ENCODE data around the gene EPN3. TPM values are rescaled to one million over a fixed set of nuclear protein-coding genes. Genes with fewer than 3 reads are reported as not detected.

Gene EPN3
- total RNA-seq, 2 experiments from 2014 or later = not detected

GRCh38 chr17:50537721-50538548, 5.4 kb downstream of the EPN3 start:
- Mint-ChIP-seq H3K4me1 (ENCODE audit: low read depth) (peaks cover 15% of the 10 kb centered on the region), H3K27ac (no peak overlapping the region), H3K9me3 (no peaks in the 10 kb centered on the region), H3K36me3 (ENCODE audit: low read depth) (no peaks in the 10 kb centered on the region), H3K27me3 (peaks cover 34% of the 10 kb centered on the region), H3K4me3 (no peak overlapping the region)
- no peak for DNase-seq
- H3K4me3 ChIP-seq (ENCODE audit: low read length) = no peak overlapping the region
- H3K4me1 ChIP-seq (ENCODE audit: insufficient read depth, low read length) = peaks cover 30% of the 10 kb centered on the region
- ATAC-seq (ENCODE audit: poor library complexity) = no peak
- CTCF ChIA-PET = no interaction called here
- POLR2A ChIA-PET = no interaction called here
- no peaks in the 10 kb centered on the region for H3K36me3 ChIP-seq (ENCODE audit: insufficient read depth, low read length)
- H3K27me3 ChIP-seq (ENCODE audit: control insufficient read depth in 1 of 2, insufficient read depth in 2 of 2, low read length in 2 of 2) = peaks cover 9 to 15% of the 10 kb centered on the region in 2 experiments
- no peak overlapping the region for H3K27ac ChIP-seq (ENCODE audit: low read depth in 1 of 2, low read length in 2 of 2)
- no peaks in the 10 kb centered on the region for H3K9me3 ChIP-seq (ENCODE audit: control insufficient read depth in 1 of 2, insufficient read depth in 1 of 2, low read length in 2 of 2)
- intact Hi-C loops (cut with DNase I, micrococcal nuclease) = no loop called here
- TF ChIP-seq, protein P1, sequence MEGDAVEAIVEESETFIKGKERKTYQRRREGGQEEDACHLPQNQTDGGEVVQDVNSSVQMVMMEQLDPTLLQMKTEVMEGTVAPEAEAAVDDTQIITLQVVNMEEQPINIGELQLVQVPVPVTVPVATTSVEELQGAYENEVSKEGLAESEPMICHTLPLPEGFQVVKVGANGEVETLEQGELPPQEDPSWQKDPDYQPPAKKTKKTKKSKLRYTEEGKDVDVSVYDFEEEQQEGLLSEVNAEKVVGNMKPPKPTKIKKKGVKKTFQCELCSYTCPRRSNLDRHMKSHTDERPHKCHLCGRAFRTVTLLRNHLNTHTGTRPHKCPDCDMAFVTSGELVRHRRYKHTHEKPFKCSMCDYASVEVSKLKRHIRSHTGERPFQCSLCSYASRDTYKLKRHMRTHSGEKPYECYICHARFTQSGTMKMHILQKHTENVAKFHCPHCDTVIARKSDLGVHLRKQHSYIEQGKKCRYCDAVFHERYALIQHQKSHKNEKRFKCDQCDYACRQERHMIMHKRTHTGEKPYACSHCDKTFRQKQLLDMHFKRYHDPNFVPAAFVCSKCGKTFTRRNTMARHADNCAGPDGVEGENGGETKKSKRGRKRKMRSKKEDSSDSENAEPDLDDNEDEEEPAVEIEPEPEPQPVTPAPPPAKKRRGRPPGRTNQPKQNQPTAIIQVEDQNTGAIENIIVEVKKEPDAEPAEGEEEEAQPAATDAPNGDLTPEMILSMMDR (IDR thresholded peaks at IDR 0.05) = no peak

GRCh38 chr17:50538549-50539410, 6.2 kb downstream of the EPN3 start:
- no peak for DNase-seq
- Histone ChIP-seq H3K4me3 (ENCODE audit: low read length) (no peak overlapping the region), H3K4me1 (ENCODE audit: insufficient read depth, low read length) (peaks cover 21% of the 10 kb centered on the region), H3K27me3 (ENCODE audit: control insufficient read depth in 1 of 2, insufficient read depth in 2 of 2, low read length in 2 of 2) (peaks cover under 1 to 8% of the 10 kb centered on the region in 2 experiments), H3K27ac (ENCODE audit: low read depth in 1 of 2, low read length in 2 of 2) (no peak overlapping the region), H3K9me3 (ENCODE audit: control insufficient read depth in 1 of 2, insufficient read depth in 1 of 2, low read length in 2 of 2) (no peaks in the 10 kb centered on the region), H3K36me3 (ENCODE audit: insufficient read depth, low read length) (no peaks in the 10 kb centered on the region)
- ChIA-PET CTCF (no interaction called here), POLR2A (interaction anchor here (1.0 kb wide), 1 partner anchor 328 kb away, joined by 4 read pairs; no protein-coding TSS in a partner anchor)
- Mint-ChIP-seq H3K4me1 (ENCODE audit: low read depth) (peaks cover 9% of the 10 kb centered on the region), H3K4me3 (peak overlapping the region; percentile 10), H3K27me3 (peaks cover 25% of the 10 kb centered on the region), H3K27ac (no peak overlapping the region), H3K9me3 (no peaks in the 10 kb centered on the region), H3K36me3 (ENCODE audit: low read depth) (no peaks in the 10 kb centered on the region)
- ATAC-seq (ENCODE audit: poor library complexity) = no peak
- intact Hi-C loops (cut with DNase I, micrococcal nuclease) = no loop called here
- TF ChIP-seq, protein P1 (IDR thresholded peaks at IDR 0.05) = no peak

- H3K9me3 ChIP-seq (ENCODE audit: control insufficient read depth in 1 of 2, insufficient read depth in 1 of 2, low read length in 2 of 2) = no peaks in the 10 kb centered on the region
- Mint-ChIP-seq H3K36me3 (ENCODE audit: low read depth) (no peaks in the 10 kb centered on the region), H3K4me1 (ENCODE audit: low read depth) (peaks cover 17% of the 10 kb centered on the region), H3K27ac (no peak overlapping the region), H3K27me3 (peaks cover 21% of the 10 kb centered on the region), H3K9me3 (no peaks in the 10 kb centered on the region), H3K4me3 (peak overlapping the region; percentile 51)
- no peak overlapping the region for H3K4me3 ChIP-seq (ENCODE audit: low read length)
- ChIA-PET POLR2A (interaction anchor here (1.0 kb wide), 1 partner anchor 327 kb away, joined by 4 read pairs; no protein-coding TSS in a partner anchor), CTCF (no interaction called here)
- ATAC-seq (ENCODE audit: poor library complexity) (no peak), DNase-seq (no peak)
- intact Hi-C loops (cut with DNase I, micrococcal nuclease) = loop anchor here in 1 of 2 experiments (10.0 kb wide), 1 partner anchor 55 kb away; no protein-coding TSS in a partner anchor
- no peak overlapping the region for H3K27ac ChIP-seq (ENCODE audit: low read depth in 1 of 2, low read length in 2 of 2)
- H3K4me1 ChIP-seq (ENCODE audit: insufficient read depth, low read length) = peaks cover 19% of the 10 kb centered on the region
- no peaks in the 10 kb centered on the region for H3K36me3 ChIP-seq (ENCODE audit: insufficient read depth, low read length)
- TF ChIP-seq, protein P1 (IDR thresholded peaks at IDR 0.05) = no peak
- H3K27me3 ChIP-seq (ENCODE audit: control insufficient read depth in 1 of 2, insufficient read depth in 2 of 2, low read length in 2 of 2) = no peaks in the 10 kb centered on the region
Measured at GRCh38 chr17:50539762-50540559, 7.4 kb downstream of the EPN3 start.

All from CD4-positive, alpha-beta T cell (primary cell).